Mesothelial cell of epicardium (in vitro differentiated cells): ENCODE results near the gene SEC14L6. TPM values are rescaled to one million over a fixed set of nuclear protein-coding genes. Genes with fewer than 3 reads are reported as not detected.
"Not testable (repeated sequence)": the region's sequence is repeated elsewhere in the genome, so short reads cannot be mapped to it uniquely, and the experiment has no call there.

Source experiments
- DNase-seq, 2 experiments: peaks; one replicate each; pipeline ENCODE4 v3.0.0; 2021; ENCODE audit warnings: low spot score in 2 of 2; ENCODE audit not compliant: unreplicated experiment in 2 of 2
- H3K27ac Mint-ChIP-seq: 2 replicates; pipeline ENCODE4 v1.8.0; 2021; ENCODE audit warnings: mixed read lengths
- H3K27me3 Mint-ChIP-seq: 2 replicates; pipeline ENCODE4 v1.8.0; 2021; ENCODE audit warnings: low read depth, mixed read lengths
- H3K36me3 Mint-ChIP-seq: 2 replicates; pipeline ENCODE4 v1.8.0; 2021; ENCODE audit warnings: mixed read lengths
- H3K4me1 Mint-ChIP-seq: 2 replicates; pipeline ENCODE4 v1.8.0; 2021; ENCODE audit warnings: mixed read lengths
- H3K4me3 Mint-ChIP-seq: 2 replicates; pipeline ENCODE4 v1.8.0; 2021; ENCODE audit warnings: mild to moderate bottlenecking, moderate library complexity, mixed read lengths
- H3K9me3 Mint-ChIP-seq: 2 replicates; pipeline ENCODE4 v1.8.0; 2021; ENCODE audit warnings: mixed read lengths
- CTCF ChIP-seq: fragments of 200-600 bp; sonication (generic); IDR thresholded peaks from one replicate; pipeline ENCODE4 v1.5.0; 2021; ENCODE audit warnings: antibody characterized with exemption; ENCODE audit not compliant: unreplicated experiment
- total RNA-seq: library from RNA; stranded (reverse); gene quantifications from 3 replicates; pipeline ENCODE4 v1.2.1, GENCODE V29; 2021

The SEC14L6 gene
- total RNA-seq, 1 donor from 2014 or later: 2.1 TPM

- H3K4me3 Mint-ChIP-seq: no peak overlapping the region
- H3K27ac Mint-ChIP-seq: no peak overlapping the region
- H3K27me3 Mint-ChIP-seq: no peaks in the 10 kb centered on the region
- H3K4me1 Mint-ChIP-seq: no peaks in the 10 kb centered on the region
- H3K36me3 Mint-ChIP-seq: no peaks in the 10 kb centered on the region
- H3K9me3 Mint-ChIP-seq: no peaks in the 10 kb centered on the region
- no peak for TF ChIP-seq CTCF
- DNase-seq: no peak
These were observed 10.7 kb upstream of the SEC14L6 start for GRCh38 chr22:30557243-30557642.

GRCh38 chr22:30556388-30556787, 9.8 kb upstream of the SEC14L6 start:
- H3K9me3 Mint-ChIP-seq: no peaks in the 10 kb centered on the region
- H3K36me3 Mint-ChIP-seq: no peaks in the 10 kb centered on the region
- no peak for DNase-seq
- no peak overlapping the region for H3K27ac Mint-ChIP-seq
- no peaks in the 10 kb centered on the region for H3K27me3 Mint-ChIP-seq
- H3K4me3 Mint-ChIP-seq: no peak overlapping the region
- no peaks in the 10 kb centered on the region for H3K4me1 Mint-ChIP-seq
- TF ChIP-seq CTCF: no peak

GRCh38 chr22:30555282-30556210, 9.0 kb upstream of the SEC14L6 start:
- Mint-ChIP-seq H3K27ac (no peak overlapping the region), H3K36me3 (no peaks in the 10 kb centered on the region)

GRCh38 chr22:30553971-30554370, 7.4 kb upstream of the SEC14L6 start:
- no peak overlapping the region for H3K4me3 Mint-ChIP-seq
- no peaks in the 10 kb centered on the region for H3K4me1 Mint-ChIP-seq
- peaks cover 4% of the 10 kb centered on the region for H3K27me3 Mint-ChIP-seq
- H3K36me3 Mint-ChIP-seq: no peaks in the 10 kb centered on the region
- no peak overlapping the region for H3K27ac Mint-ChIP-seq
- DNase-seq: no peak
- no peaks in the 10 kb centered on the region for H3K9me3 Mint-ChIP-seq
- no peak for TF ChIP-seq CTCF

More at GRCh38 chr22:30555282-30556210, 9.0 kb upstream of the SEC14L6 start:
- no peak for TF ChIP-seq CTCF
- DNase-seq: no peak
- no peak overlapping the region for H3K4me3 Mint-ChIP-seq
- no peaks in the 10 kb centered on the region for H3K4me1 Mint-ChIP-seq
- no peaks in the 10 kb centered on the region for H3K9me3 Mint-ChIP-seq
- H3K27me3 Mint-ChIP-seq: no peaks in the 10 kb centered on the region

GRCh38 chr22:30552719-30553118, 6.2 kb upstream of the SEC14L6 start:
- Mint-ChIP-seq H3K36me3 (no peaks in the 10 kb centered on the region), H3K4me3 (no peak overlapping the region), H3K27ac (no peak overlapping the region), H3K27me3 (peaks cover 4% of the 10 kb centered on the region), H3K4me1 (no peaks in the 10 kb centered on the region), H3K9me3 (no peaks in the 10 kb centered on the region)
- TF ChIP-seq CTCF: no peak
- no peak for DNase-seq

GRCh38 chr22:30551813-30552212, 5.3 kb upstream of the SEC14L6 start:
- not testable (repeated sequence) for H3K27ac Mint-ChIP-seq, H3K27me3 Mint-ChIP-seq, H3K4me3 Mint-ChIP-seq, H3K9me3 Mint-ChIP-seq, H3K4me1 Mint-ChIP-seq, DNase-seq, H3K36me3 Mint-ChIP-seq
